DND-41 (cell line): ENCODE results near the gene NDUFS1.

Experiments
- EZH2 ChIP-seq: IDR thresholded peaks from 3 replicates; pipeline ENCODE4 v1.6.1; 2012; ENCODE audit warnings: borderline replicate concordance, low read depth, mild to moderate bottlenecking, moderate library complexity, low read length, inconsistent platforms; ENCODE audit not compliant: severe bottlenecking
- TF ChIP-seq, protein P1 (sequence below): IDR thresholded peaks from 2 replicates; pipeline ENCODE4 v1.5.1; 2012; ENCODE audit warnings: borderline replicate concordance, low read length, moderate library complexity, mild to moderate bottlenecking; ENCODE audit not compliant: poor library complexity, severe bottlenecking; ENCODE audit errors: extremely low read depth

DNA sequence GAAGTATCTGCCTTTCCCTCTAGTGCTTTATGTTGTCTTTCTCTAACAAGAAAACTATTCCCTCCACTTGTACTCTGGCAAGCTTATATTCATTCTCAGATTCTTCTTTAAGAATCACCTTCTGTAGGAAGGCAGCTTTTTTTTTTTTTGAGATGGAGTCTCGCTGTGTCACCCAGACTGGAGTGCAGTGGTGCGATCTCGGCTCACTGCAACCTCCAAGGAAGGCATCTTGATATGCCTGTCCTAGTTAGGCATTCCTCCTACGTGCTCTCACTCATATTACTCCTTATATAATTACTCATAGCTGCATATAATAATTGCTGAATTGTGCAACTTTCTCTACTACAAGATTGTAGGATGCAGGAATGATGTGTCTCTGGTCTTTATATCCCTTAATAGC, 15.8 kb downstream of the NDUFS1 start:
- TF ChIP-seq, protein P1, sequence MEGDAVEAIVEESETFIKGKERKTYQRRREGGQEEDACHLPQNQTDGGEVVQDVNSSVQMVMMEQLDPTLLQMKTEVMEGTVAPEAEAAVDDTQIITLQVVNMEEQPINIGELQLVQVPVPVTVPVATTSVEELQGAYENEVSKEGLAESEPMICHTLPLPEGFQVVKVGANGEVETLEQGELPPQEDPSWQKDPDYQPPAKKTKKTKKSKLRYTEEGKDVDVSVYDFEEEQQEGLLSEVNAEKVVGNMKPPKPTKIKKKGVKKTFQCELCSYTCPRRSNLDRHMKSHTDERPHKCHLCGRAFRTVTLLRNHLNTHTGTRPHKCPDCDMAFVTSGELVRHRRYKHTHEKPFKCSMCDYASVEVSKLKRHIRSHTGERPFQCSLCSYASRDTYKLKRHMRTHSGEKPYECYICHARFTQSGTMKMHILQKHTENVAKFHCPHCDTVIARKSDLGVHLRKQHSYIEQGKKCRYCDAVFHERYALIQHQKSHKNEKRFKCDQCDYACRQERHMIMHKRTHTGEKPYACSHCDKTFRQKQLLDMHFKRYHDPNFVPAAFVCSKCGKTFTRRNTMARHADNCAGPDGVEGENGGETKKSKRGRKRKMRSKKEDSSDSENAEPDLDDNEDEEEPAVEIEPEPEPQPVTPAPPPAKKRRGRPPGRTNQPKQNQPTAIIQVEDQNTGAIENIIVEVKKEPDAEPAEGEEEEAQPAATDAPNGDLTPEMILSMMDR, result no peak
- no peak for TF ChIP-seq EZH2
